Activated CD4-positive, alpha-beta T cell treated with anti-CD3 and anti-CD28 coated beads for 48 hours (primary cell): ENCODE results near the gene GCN1.

ENCODE experiments used
- DNase-seq: peaks from one replicate; pipeline ENCODE4 v3.0.0-alpha.2; 2020

Gene GCN1

GRCh38 chr12:120092551-120093335, 101.8 kb downstream of the GCN1 start:
- DNase-seq: no peak

DNA sequence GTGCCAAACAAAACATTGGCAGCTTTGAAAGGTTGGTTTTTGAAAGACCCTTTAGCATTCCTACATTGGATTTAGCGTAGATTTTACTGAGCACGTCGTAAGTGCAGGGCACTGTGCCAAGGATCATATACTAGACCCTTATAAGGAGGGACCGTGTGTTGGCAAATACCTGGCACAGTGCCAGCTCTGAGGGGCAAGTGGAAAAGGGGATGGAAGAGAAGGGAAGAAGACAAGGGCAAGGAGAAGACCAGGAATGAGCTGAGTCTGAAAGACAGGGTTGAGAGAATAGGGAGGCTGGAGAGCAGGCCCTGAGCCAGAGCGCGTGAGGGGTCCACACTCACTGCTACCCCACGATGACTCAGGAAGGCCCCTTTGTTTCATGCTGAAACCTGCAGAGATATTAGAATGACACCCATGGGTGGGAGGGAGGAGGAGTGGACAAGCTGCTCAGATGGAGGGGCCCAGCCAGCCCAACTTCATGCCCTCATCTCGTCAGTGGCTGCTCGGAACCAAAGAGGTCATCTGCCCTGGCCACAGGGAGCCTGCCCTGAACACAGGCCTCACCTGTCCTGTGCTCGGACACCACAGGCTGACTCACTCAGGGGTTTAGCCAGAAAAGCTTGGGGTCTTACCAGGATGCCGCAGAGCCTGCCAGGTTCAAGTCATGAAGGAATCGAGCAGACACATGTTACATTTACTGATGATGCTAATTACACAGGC, 103.0 kb downstream of the GCN1 start:
- DNase-seq: no peak

GRCh38 chr12:120090626-120091295, 103.8 kb downstream of the GCN1 start:
- DNase-seq: no peak

DNA sequence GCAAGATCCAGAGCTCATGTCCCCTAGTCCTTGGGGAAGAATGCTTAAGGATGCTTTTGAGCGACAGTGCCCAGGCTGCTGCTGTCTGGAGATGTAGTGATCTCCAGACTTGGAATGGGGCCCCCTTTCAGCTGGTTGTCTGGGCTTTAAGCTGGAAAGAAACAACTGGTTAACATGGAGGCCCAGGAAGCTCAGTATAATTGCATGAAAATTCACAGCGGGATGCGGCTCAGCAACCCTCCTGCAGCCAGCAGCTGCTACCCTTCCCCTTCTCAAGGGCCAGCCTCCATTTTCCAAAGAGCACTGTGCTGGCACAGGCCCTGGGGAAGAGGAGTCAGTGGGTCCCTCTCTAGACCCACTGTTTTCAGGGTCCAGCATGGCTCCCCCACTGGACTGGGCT, 104.3 kb downstream of the GCN1 start:
- DNase-seq: no peak

- DNase-seq: no peak
These were observed 104.7 kb downstream of the GCN1 start for GRCh38 chr12:120089796-120090195.

- DNase-seq: no peak
These were observed 105.4 kb downstream of the GCN1 start for GRCh38 chr12:120089105-120089504.

DNA sequence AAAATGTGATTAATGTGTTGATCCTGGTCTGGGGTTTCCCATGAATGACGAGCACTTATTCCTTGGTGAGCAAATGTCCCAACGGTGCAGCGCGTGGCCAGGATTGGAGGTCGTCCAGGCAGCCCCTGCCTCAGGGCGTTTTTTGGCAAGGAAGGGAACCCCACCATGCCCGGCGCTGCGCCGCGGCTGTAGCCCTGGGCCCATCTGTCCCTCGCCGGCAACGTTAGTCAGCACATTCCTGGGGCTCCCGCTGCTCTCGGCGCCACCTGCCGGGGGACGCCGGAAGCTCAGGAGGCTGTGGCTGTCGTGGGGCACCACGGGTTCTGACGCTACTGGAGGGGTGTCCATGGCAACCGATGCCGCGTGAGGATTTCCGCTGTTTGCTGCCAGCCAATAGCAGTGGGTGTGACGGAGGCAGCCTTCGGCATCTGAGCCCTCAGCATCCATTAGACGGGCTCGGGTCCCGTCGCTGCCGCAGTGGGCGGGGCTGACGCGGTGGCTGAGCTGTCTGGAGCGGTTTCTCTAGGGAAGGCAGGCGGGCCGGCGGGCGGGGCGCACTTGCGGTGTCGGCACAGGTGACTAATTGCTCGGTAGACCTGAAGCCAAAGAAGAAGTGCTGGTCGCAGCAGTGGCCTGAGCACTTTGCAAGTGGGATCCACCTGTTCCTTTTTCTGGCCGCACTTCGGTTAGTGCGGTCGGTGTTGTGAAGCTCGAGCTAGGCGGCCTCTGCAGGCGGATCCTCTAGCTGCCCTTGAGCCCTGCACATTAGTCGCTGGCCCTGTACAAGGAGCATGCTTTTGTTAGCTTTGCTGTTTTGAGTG, 107.5 kb downstream of the GCN1 start:
- peak; percentile 100 for DNase-seq

DNA sequence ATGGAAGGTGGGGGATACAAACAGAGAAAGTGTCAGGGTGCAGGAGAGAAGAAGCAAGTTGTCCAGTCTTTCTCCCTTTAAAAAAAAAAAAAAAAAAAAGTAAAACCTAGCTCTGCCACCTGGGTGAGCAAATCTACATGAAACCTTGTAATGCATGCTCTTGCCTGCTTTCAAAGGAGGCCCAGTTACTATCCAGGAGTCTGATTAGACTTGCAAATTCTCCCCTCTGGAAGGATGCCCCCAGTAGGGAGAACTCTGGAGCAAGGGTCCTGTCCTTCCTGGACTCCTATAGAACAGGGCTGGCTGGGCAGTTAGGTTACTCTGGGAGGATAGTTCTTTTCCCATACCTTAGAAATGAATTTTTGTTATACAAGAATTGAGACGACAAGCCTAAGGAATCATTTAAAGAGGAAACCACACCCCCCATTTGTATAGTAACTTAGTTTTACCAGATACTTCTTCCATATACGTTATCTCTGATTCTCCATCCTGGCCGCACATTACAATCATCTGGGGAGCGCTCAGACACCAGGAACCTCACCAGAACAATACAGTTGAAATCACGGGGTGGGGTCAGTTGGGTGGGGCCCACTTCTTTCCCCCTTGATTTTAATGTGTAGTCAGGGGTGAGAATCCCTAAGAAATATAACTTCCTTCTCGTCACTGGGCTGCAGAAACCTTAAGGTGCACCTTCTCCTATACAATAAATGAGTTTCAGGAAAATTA, 108.4 kb downstream of the GCN1 start:
- DNase-seq: no peak

DNA sequence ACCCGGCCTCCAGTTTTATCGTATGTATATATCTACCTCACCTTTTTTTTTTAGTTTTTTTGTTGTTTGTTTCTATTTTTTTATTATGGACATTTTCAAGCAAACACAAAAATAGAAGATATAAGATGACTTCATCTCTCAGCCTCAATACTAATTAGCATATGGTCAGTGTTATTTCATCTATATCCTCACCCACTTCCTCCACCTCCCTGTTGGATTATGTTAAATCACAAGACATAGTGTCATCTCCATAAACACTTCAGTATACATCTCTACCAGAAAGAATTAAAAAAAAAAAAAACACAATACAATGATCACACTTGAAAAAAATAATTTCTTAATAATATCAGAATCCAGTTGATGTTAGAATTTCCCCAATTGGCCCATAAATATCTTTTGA, 112.9 kb downstream of the GCN1 start:
- no peak for DNase-seq

- no peak for DNase-seq
These were observed 114.8 kb downstream of the GCN1 start for GRCh38 chr12:120079411-120080400.

GRCh38 chr12:120078868-120079267, 115.6 kb downstream of the GCN1 start:
- DNase-seq: no peak

- DNase-seq: no peak
These were observed 117.3 kb downstream of the GCN1 start for GRCh38 chr12:120077260-120077659.
